Panc1 (cell line): ENCODE data around the gene COL23A1. TPM values are rescaled to one million over a fixed set of nuclear protein-coding genes. Genes with fewer than 3 reads are reported as not detected.
"Not testable (repeated sequence)": the region's sequence is repeated elsewhere in the genome, so short reads cannot be mapped to it uniquely, and the experiment has no call there.

Experiments
- ATAC-seq: fragments of 200-7000 bp; cut with Tn5 transposase; 2 replicates; pipeline ENCODE4 v1.9.1; 2020; ENCODE audit warnings: mild to moderate bottlenecking, moderate library complexity
- BruUV-seq: library from RNA; stranded (reverse); fragments of 400-500 nt; replicated peaks from 2 replicates; lab custom pipeline; 2021; lab: Mats Ljungman, UMichigan
- CTCF ChIA-PET: fragments of 300-600 bp; sonication (Branson Sonifier 250); formaldehyde crosslinking; loops from one replicate; lab custom pipeline; 2022; ENCODE audit warnings: antibody characterized with exemption; lab: Charles Lee
- POLR2A ChIA-PET: fragments of 300-600 bp; sonication (Branson Sonifier 250); formaldehyde crosslinking; loops from one replicate; lab custom pipeline; 2022; ENCODE audit warnings: antibody characterized with exemption; lab: Charles Lee
- DNase-seq: peaks from one replicate; pipeline ENCODE4 v3.0.0-alpha.2; 2010; ENCODE audit warnings: low read depth, low spot score
- H3K27ac ChIP-seq: 2 replicates; pipeline ENCODE4 v1.5.1; 2011; ENCODE audit warnings: mild to moderate bottlenecking, low read length, inconsistent platforms
- H3K27me3 ChIP-seq: fragments of 200-500 bp; sonication (Bioruptor generic); 2 replicates; pipeline ENCODE4 v1.6.0; 2014; ENCODE audit warnings: low read length, inconsistent platforms; ENCODE audit not compliant: control insufficient read depth, insufficient read depth
- H3K36me3 ChIP-seq: fragments of 200-500 bp; sonication (Bioruptor generic); 2 replicates; pipeline ENCODE4 v1.5.1; 2014; ENCODE audit warnings: inconsistent platforms, mild to moderate bottlenecking, low read length, moderate library complexity; ENCODE audit not compliant: control insufficient read depth, insufficient read depth
- H3K4me1 ChIP-seq: 2 replicates; pipeline ENCODE4 v1.5.1; 2011; ENCODE audit warnings: inconsistent platforms, mild to moderate bottlenecking, low read length, moderate library complexity; ENCODE audit not compliant: control insufficient read depth, insufficient read depth
- H3K4me3 ChIP-seq, 2 experiments: 2 replicates each; pipeline ENCODE4 v1.5.1; 2011 to 2012; ENCODE audit warnings: low read depth in 2 of 2, low read length in 2 of 2, mild to moderate bottlenecking in 2 of 2, inconsistent platforms in 1 of 2, moderate library complexity in 1 of 2
- H3K9me3 ChIP-seq: fragments of 200-500 bp; sonication (Bioruptor generic); 2 replicates; pipeline ENCODE4 v1.5.1; 2014; ENCODE audit warnings: low read depth, mild to moderate bottlenecking, inconsistent platforms, low read length, moderate library complexity; ENCODE audit not compliant: control insufficient read depth, insufficient read depth
- CTCF ChIP-seq: fragments of 450-650 bp; IDR thresholded peaks from 2 replicates; pipeline ENCODE4 v1.5.1; 2017; ENCODE audit warnings: mild to moderate bottlenecking
- POLR2AphosphoS5 ChIP-seq: IDR thresholded peaks from 2 replicates; pipeline ENCODE4 v1.6.1; 2012; ENCODE audit warnings: mild to moderate bottlenecking, low read depth, low read length, moderate library complexity
- REST ChIP-seq, 2 experiments: IDR thresholded peaks; 2 replicates each; pipeline ENCODE4 v1.6.1; 2011 to 2012; ENCODE audit warnings: low read depth in 2 of 2, control low read depth in 1 of 2, low read length in 1 of 2, mild to moderate bottlenecking in 1 of 2, moderate library complexity in 1 of 2; ENCODE audit not compliant: insufficient read depth in 1 of 2
- SIN3A ChIP-seq: IDR thresholded peaks from 2 replicates; pipeline ENCODE4 v1.6.1; 2012; ENCODE audit warnings: low read depth, mild to moderate bottlenecking, low read length, moderate library complexity, borderline replicate concordance; ENCODE audit not compliant: insufficient read depth
- TCF7L2 ChIP-seq: IDR thresholded peaks from 2 replicates; pipeline ENCODE4 v1.6.1; 2011; ENCODE audit warnings: mild to moderate bottlenecking, low read depth, low read length, inconsistent platforms
- in situ Hi-C: cut with HindIII; loops from 2 replicates; pipeline ENCODE4 v1.10.0; 2016; ENCODE audit warnings: low sequenced_read_pairs, low pct_unique_long_range_greater_than_20kb
- intact Hi-C: fragments of 100-400 bp; cut with micrococcal nuclease; formaldehyde crosslinking; loops from one replicate; pipeline ENCODE4 v1.10.0; 2022; ENCODE audit not compliant: unreplicated experiment
- total RNA-seq: library from RNA; stranded (reverse); gene quantifications from one replicate; pipeline ENCODE4 v1.2.1, GENCODE V29; 2021; ENCODE audit not compliant: unreplicated experiment

The COL23A1 gene
- total RNA-seq, 1 experiment from 2014 or later, result 0.05 TPM

GRCh38 chr5:178257650-178258049, 332.5 kb downstream of the COL23A1 start:
- in situ Hi-C loops, result no loop called here
- ATAC-seq (no peak), DNase-seq (no peak)
- no TSS peak for BruUV-seq
- CTCF ChIA-PET, result no interaction called here
- POLR2A ChIA-PET, result no interaction called here
- no peaks in the 10 kb centered on the region for H3K9me3 ChIP-seq
- H3K4me1 ChIP-seq, result no peaks in the 10 kb centered on the region
- H3K36me3 ChIP-seq, result no peaks in the 10 kb centered on the region
- no peak overlapping the region for H3K27ac ChIP-seq
- H3K4me3 ChIP-seq, result no peak overlapping the region
- TF ChIP-seq CTCF, result no peak
- H3K27me3 ChIP-seq, result no peaks in the 10 kb centered on the region
- intact Hi-C loops, result no loop called here

GRCh38 chr5:178256746-178257145, 333.4 kb downstream of the COL23A1 start:
- in situ Hi-C loops (no loop called here), intact Hi-C loops (no loop called here)
- TF ChIP-seq REST (IDR thresholded peaks at IDR 0.05; ENCODE audit: insufficient read depth in 1 of 2, low read depth in 2 of 2, low read length in 1 of 2) (no peak), TCF7L2 (no peak), CTCF (no peak), POLR2AphosphoS5 (no peak), SIN3A (no peak)
- Histone ChIP-seq H3K27ac (no peak overlapping the region), H3K9me3 (no peaks in the 10 kb centered on the region), H3K36me3 (no peaks in the 10 kb centered on the region), H3K27me3 (no peaks in the 10 kb centered on the region), H3K4me3 (no peak overlapping the region), H3K4me1 (no peaks in the 10 kb centered on the region)
- BruUV-seq, result no TSS peak
- ChIA-PET CTCF (interaction anchor here (0.5 kb wide), 1 partner anchor 180 kb away, joined by 11 read pairs; no protein-coding TSS in a partner anchor), POLR2A (no interaction called here)
- ATAC-seq, result no peak
- no peak for DNase-seq

GRCh38 chr5:178253632-178254031, 336.6 kb downstream of the COL23A1 start:
- intact Hi-C loops, result not testable (repeated sequence)

More at GRCh38 chr5:178253632-178254031, 336.6 kb downstream of the COL23A1 start:
- ATAC-seq, H3K27me3 ChIP-seq, DNase-seq, H3K27ac ChIP-seq, H3K36me3 ChIP-seq, BruUV-seq, H3K4me1 ChIP-seq, H3K9me3 ChIP-seq, POLR2A ChIA-PET, in situ Hi-C loops, H3K4me3 ChIP-seq: not testable (repeated sequence)
- CTCF ChIA-PET, result interaction anchor here (0.6 kb wide), 2 partner anchors 35 to 498 kb away, joined by 3 to 4 read pairs; no protein-coding TSS in a partner anchor
